ENCODE data around the gene CEMIP2.

Gene CEMIP2

GRCh38 chr9:71676460-71676859 is 91.9 kb downstream of the CEMIP2 start:
- TF ChIP-seq CTCF (IDR thresholded peaks at IDR 0.05; ENCODE audit: borderline replicate concordance, control extremely low read depth, extremely low read depth, insufficient read depth, missing control alignments) = no peak
- in situ Hi-C loops (cut with MboI; ENCODE audit: low sequenced_read_pairs, unreplicated experiment) = no loop called here
- DNase-seq (ENCODE audit: low spot score) = no peak

GRCh38 chr9:71675857-71676165 is 92.5 kb downstream of the CEMIP2 start:
- no peak for DNase-seq (ENCODE audit: low spot score)
- in situ Hi-C loops (cut with MboI; ENCODE audit: low sequenced_read_pairs, unreplicated experiment) = no loop called here
- TF ChIP-seq CTCF (IDR thresholded peaks at IDR 0.05; ENCODE audit: borderline replicate concordance, control extremely low read depth, extremely low read depth, insufficient read depth, missing control alignments) = no peak

DNA sequence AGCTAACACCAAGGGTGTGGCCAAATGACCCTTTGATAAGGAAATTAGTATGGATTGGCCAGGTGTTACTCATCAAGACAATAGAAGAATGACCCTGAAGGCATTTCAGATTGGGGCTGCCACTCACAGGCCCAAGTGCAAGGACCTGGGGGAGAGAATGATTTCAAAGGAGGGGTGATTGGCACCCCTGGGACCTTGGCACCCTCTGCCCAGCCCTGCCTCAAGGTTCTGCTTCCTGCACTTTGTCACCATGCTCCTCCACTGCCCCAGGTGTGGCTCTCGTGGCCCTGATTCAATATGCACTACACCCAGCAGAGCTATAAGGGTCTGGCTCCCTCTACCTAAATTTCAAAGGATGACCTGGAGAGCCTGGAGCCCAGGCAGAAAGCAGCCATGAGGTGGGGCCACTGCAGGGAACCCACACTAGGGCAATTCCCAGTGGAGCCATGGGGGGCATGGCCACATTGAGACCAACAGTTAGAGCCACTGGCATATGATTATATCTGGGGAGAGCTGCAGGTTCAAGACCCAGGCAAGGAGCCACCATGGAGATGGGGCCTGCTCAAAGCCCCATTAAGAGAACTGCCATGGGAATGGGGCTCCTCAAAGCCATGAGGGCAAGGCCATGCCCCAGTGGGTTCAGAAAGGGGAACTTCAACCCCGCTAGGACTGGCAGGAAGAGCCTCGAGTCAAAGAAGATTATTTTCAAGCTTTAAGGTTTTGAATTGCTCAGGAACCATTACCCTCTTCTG is 93.0 kb downstream of the CEMIP2 start:
- DNase-seq (ENCODE audit: low spot score) = no peak
- TF ChIP-seq CTCF (IDR thresholded peaks at IDR 0.05; ENCODE audit: borderline replicate concordance, control extremely low read depth, extremely low read depth, insufficient read depth, missing control alignments) = no peak
- in situ Hi-C loops (cut with MboI; ENCODE audit: low sequenced_read_pairs, unreplicated experiment) = no loop called here

DNA sequence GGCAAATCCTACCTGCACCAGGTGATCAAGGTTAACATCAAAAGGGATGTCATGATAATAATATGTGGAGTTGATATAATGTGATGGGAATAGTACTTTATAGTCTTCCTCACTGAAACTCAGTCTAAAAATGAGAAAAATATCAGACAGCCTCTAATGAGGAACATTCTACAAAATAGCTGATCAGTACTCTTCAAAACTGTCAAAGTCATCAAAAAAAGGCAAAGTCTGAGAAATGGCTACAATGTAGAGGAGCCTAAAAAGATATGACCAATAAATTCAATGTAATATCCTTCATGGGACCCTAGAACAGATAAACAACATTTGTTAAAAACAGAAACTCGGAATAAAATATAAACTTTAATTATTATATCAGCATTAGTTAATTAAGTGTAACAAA is 95.7 kb downstream of the CEMIP2 start:
- no peak for TF ChIP-seq CTCF (IDR thresholded peaks at IDR 0.05; ENCODE audit: borderline replicate concordance, control extremely low read depth, extremely low read depth, insufficient read depth, missing control alignments)
- in situ Hi-C loops (cut with MboI; ENCODE audit: low sequenced_read_pairs, unreplicated experiment) = no loop called here
- no peak for DNase-seq (ENCODE audit: low spot score)

DNA sequence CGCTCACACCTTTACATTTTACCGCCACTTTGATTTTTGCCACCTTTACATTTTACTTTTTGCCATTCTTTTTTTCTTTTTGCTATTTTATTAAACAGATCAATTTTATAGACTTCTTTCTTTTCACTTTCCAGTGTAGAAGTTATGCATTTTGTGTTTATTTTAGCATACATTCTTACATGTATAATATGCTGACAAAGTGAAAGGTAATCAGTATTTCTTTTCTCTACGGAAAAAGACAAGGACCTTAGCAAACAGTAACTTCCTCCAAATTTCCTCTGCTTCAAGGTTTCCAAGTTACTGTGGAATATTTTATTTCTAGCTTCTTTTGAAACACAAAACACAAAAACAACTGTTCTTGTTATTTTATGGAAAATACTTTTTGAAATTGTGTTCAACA is 97.0 kb downstream of the CEMIP2 start:
- DNase-seq (ENCODE audit: low spot score) = no peak
- in situ Hi-C loops (cut with MboI; ENCODE audit: low sequenced_read_pairs, unreplicated experiment) = no loop called here
- no peak for TF ChIP-seq CTCF (IDR thresholded peaks at IDR 0.05; ENCODE audit: borderline replicate concordance, control extremely low read depth, extremely low read depth, insufficient read depth, missing control alignments)

- in situ Hi-C loops (cut with MboI; ENCODE audit: low sequenced_read_pairs, unreplicated experiment) = no loop called here
- TF ChIP-seq CTCF (IDR thresholded peaks at IDR 0.05; ENCODE audit: borderline replicate concordance, control extremely low read depth, extremely low read depth, insufficient read depth, missing control alignments) = no peak
Measured at GRCh38 chr9:71670121-71670520, 98.2 kb downstream of the CEMIP2 start.

More at GRCh38 chr9:71670121-71670520, 98.2 kb downstream of the CEMIP2 start:
- DNase-seq (ENCODE audit: low spot score) = no peak
